Tibial nerve (tissue), 4 donors: ENCODE data around the gene TNRC18.

ENCODE experiments used
- CTCF ChIP-seq, 5 experiments: fragments of 200-600 bp in 3 of 5; fragments of 450-650 bp in 2 of 5; sonication (generic) in 3 of 5; IDR thresholded peaks; one replicate each; pipeline ENCODE4 v1.5.1; 2016 to 2019; ENCODE audit warnings: antibody characterized with exemption in 5 of 5, mild to moderate bottlenecking in 3 of 5, moderate library complexity in 2 of 5
- EP300 ChIP-seq, 2 donors: sonication (generic); formaldehyde crosslinking; IDR thresholded peaks; one replicate each; pipeline ENCODE4 v1.6.1; 2017; ENCODE audit warnings: antibody characterized with exemption in 2 of 2, mild to moderate bottlenecking in 1 of 2
- POLR2A ChIP-seq, 2 donors: fragments of 450-650 bp; IDR thresholded peaks; one replicate each; pipeline ENCODE4 v1.6.1; 2017; ENCODE audit warnings: antibody characterized with exemption in 2 of 2, mild to moderate bottlenecking in 2 of 2, moderate library complexity in 2 of 2

GRCh38 chr7:5363729-5364128 is 59.9 kb downstream of the TNRC18 start:
- TF ChIP-seq POLR2A (IDR thresholded peaks at IDR 0.05) (no peak), CTCF (IDR thresholded peaks at IDR 0.05) (no peak), EP300 (IDR thresholded peaks at IDR 0.05) (no peak)
